IMR-90 (cell line): ENCODE data around the gene PHOSPHO1. TPM values are rescaled to one million over a fixed set of nuclear protein-coding genes. Genes with fewer than 3 reads are reported as not detected.
A peak's percentile ranks its signal among the peaks of the same experiment; 100 is the strongest.

Experiments used
- ATAC-seq: fragments of 200-7000 bp; cut with Tn5 transposase; 2 replicates; pipeline ENCODE4 v1.9.1; 2020; ENCODE audit warnings: low read depth, mild to moderate bottlenecking, moderate library complexity
- BruUV-seq: library from RNA; stranded (reverse); fragments of 400-500 nt; replicated peaks from 2 replicates; lab custom pipeline; 2021; lab: Mats Ljungman, UMichigan
- CTCF ChIA-PET: fragments of 300-600 bp; formaldehyde crosslinking; extraction: SDS; loops from one replicate; lab custom pipeline; 2021; ENCODE audit warnings: antibody characterized with exemption; lab: Yijun Ruan, JAX
- POLR2A ChIA-PET: fragments of 300-600 bp; sonication (Branson Sonifier 250); formaldehyde crosslinking; loops from one replicate; lab custom pipeline; 2022; ENCODE audit warnings: antibody characterized with exemption; ENCODE audit not compliant: unreplicated experiment; lab: Charles Lee
- DNase-seq: peaks from one replicate; pipeline ENCODE4 v3.0.0; 2013
- H2AFZ ChIP-seq: replicated peaks from 2 replicates; pipeline ENCODE3; 2013; ENCODE audit warnings: low read length, mild to moderate bottlenecking; ENCODE audit not compliant: poor library complexity
- H2AK5ac ChIP-seq: 2 replicates; pipeline ENCODE4 v1.6.1; 2013; ENCODE audit warnings: low read depth, low read length, inconsistent platforms
- H2AK9ac ChIP-seq: replicated peaks from 2 replicates; pipeline ENCODE3; 2013; ENCODE audit warnings: mild to moderate bottlenecking, low read depth, low read length, moderate library complexity; ENCODE audit not compliant: poor library complexity
- H2BK120ac ChIP-seq: 2 replicates; pipeline ENCODE4 v1.6.1; 2013; ENCODE audit warnings: low read depth, low read length, inconsistent platforms
- H2BK15ac ChIP-seq: 3 replicates; pipeline ENCODE4 v1.6.1; 2013; ENCODE audit warnings: low read depth, low read length, inconsistent platforms
- H2BK20ac ChIP-seq: 2 replicates; pipeline ENCODE4 v1.6.1; 2013; ENCODE audit warnings: low read depth, mild to moderate bottlenecking, inconsistent platforms, low read length, moderate library complexity
- H2BK5ac ChIP-seq: 2 replicates; pipeline ENCODE4 v1.6.1; 2013; ENCODE audit warnings: mild to moderate bottlenecking, low read depth, low read length, inconsistent platforms; ENCODE audit not compliant: poor library complexity, severe bottlenecking
- H3K14ac ChIP-seq: replicated peaks from 2 replicates; pipeline ENCODE4 v1.6.1; 2013; ENCODE audit warnings: low read depth, low read length, inconsistent platforms
- H3K18ac ChIP-seq: 2 replicates; pipeline ENCODE4 v1.6.1; 2013; ENCODE audit warnings: low read depth, low read length, control low read depth
- H3K23ac ChIP-seq: 2 replicates; pipeline ENCODE4 v1.6.1; 2013; ENCODE audit warnings: low read depth, low read length, inconsistent platforms
- H3K27ac ChIP-seq: 2 replicates; pipeline ENCODE4 v1.5.1; 2013; ENCODE audit warnings: mild to moderate bottlenecking, control low read depth, low read length; ENCODE audit not compliant: insufficient read depth
- H3K27me3 ChIP-seq: 2 replicates; pipeline ENCODE4 v1.6.1; 2013; ENCODE audit warnings: low read length; ENCODE audit not compliant: control insufficient read depth, insufficient read depth
- H3K36me3 ChIP-seq: 2 replicates; pipeline ENCODE4 v1.6.1; 2013; ENCODE audit warnings: low read length, mixed read lengths; ENCODE audit not compliant: control insufficient read depth, insufficient read depth
- H3K4ac ChIP-seq: 2 replicates; pipeline ENCODE4 v1.6.1; 2013; ENCODE audit warnings: low read depth, low read length, inconsistent platforms
- H3K4me1 ChIP-seq: 2 replicates; pipeline ENCODE4 v1.6.1; 2013; ENCODE audit warnings: low read length, mixed read lengths; ENCODE audit not compliant: control insufficient read depth, insufficient read depth
- H3K4me2 ChIP-seq: 2 replicates; pipeline ENCODE4 v1.6.1; 2013; ENCODE audit warnings: low read depth, mild to moderate bottlenecking, control low read depth, low read length, moderate library complexity
- H3K4me3 ChIP-seq: 2 replicates; pipeline ENCODE4 v1.5.1; 2013; ENCODE audit warnings: low read depth, mild to moderate bottlenecking, control low read depth, low read length, moderate library complexity; ENCODE audit not compliant: insufficient read depth
- H3K56ac ChIP-seq: 2 replicates; pipeline ENCODE4 v1.6.1; 2013; ENCODE audit warnings: low read length, inconsistent platforms; ENCODE audit not compliant: insufficient read depth; ENCODE audit errors: extremely low read depth
- H3K79me1 ChIP-seq, 2 experiments: 2 replicates each; pipeline ENCODE4 v1.6.1; 2013; ENCODE audit warnings: low read length in 2 of 2, inconsistent platforms in 1 of 2, low read depth in 1 of 2
- H3K9ac ChIP-seq: 2 replicates; pipeline ENCODE4 v1.6.1; 2013; ENCODE audit warnings: low read depth, low read length, control low read depth
- H3K9me1 ChIP-seq: 2 replicates; pipeline ENCODE4 v1.6.1; 2013; ENCODE audit warnings: low read length, inconsistent platforms; ENCODE audit not compliant: insufficient read depth
- H3K9me3 ChIP-seq: 2 replicates; pipeline ENCODE4 v1.6.1; 2013; ENCODE audit warnings: low read length; ENCODE audit not compliant: control insufficient read depth, insufficient read depth
- H4K20me1 ChIP-seq: 2 replicates; pipeline ENCODE4 v1.6.1; 2013; ENCODE audit warnings: low read length, inconsistent platforms; ENCODE audit not compliant: insufficient read depth
- H4K5ac ChIP-seq: 2 replicates; pipeline ENCODE4 v1.6.1; 2013; ENCODE audit warnings: mild to moderate bottlenecking, low read depth, low read length, control low read depth
- H4K8ac ChIP-seq, 2 experiments: 2 replicates each; pipeline ENCODE4 v1.6.1; 2013; ENCODE audit warnings: low read depth in 2 of 2, low read length in 2 of 2, control low read depth in 1 of 2, inconsistent platforms in 1 of 2
- H4K91ac ChIP-seq: 2 replicates; pipeline ENCODE4 v1.6.1; 2013; ENCODE audit warnings: low read depth, low read length, inconsistent platforms; ENCODE audit not compliant: insufficient read depth
- BHLHE40 ChIP-seq: fragments of 150-350 bp; IDR thresholded peaks from 2 replicates; pipeline ENCODE4 v1.6.1; 2016; ENCODE audit warnings: mild to moderate bottlenecking, low read depth, low read length
- CTCF ChIP-seq: conservative IDR thresholded peaks from 2 replicates; pipeline ENCODE4 v1.5.1; 2012; ENCODE audit warnings: mild to moderate bottlenecking, low read depth, low read length, improper control_type of control experiment
- ELK1 ChIP-seq: fragments of 150-350 bp; IDR thresholded peaks from 2 replicates; pipeline ENCODE4 v1.6.1; 2016; ENCODE audit warnings: low read depth, mild to moderate bottlenecking, low read length, moderate library complexity, borderline replicate concordance
- FOS ChIP-seq: fragments of 150-350 bp; IDR thresholded peaks from 2 replicates; pipeline ENCODE4 v1.6.1; 2016; ENCODE audit warnings: low read depth, low read length
- RAD21 ChIP-seq: IDR thresholded peaks from 2 replicates; pipeline ENCODE4 v1.6.1; 2012; ENCODE audit warnings: low read length, improper control_type of control experiment
- SMC3 ChIP-seq: fragments of 150-350 bp; IDR thresholded peaks from 2 replicates; pipeline ENCODE4 v1.6.1; 2016; ENCODE audit warnings: low read depth, mild to moderate bottlenecking, antibody characterized with exemption, low read length, moderate library complexity
- WGBS, 2 experiments: methylation state at CpG; one replicate each; pipeline versions ENCODE4 v1.1.5 to v1.1.7; 2013; ENCODE audit warnings: missing lambda C conversion rate in 2 of 2; ENCODE audit not compliant: insufficient read length in 1 of 2; ENCODE audit errors: extremely low coverage in 2 of 2; 5-methylcytosine and 5-hydroxymethylcytosine counted together
- dilution Hi-C: fragments of 300-500 bp; cut with HindIII; formaldehyde crosslinking; loops from one replicate; pipeline ENCODE4 v1.14.3; 2018; ENCODE audit warnings: low sequenced_read_pairs; ENCODE audit not compliant: unreplicated experiment
- in situ Hi-C: fragments of 300-500 bp; cut with MboI; formaldehyde crosslinking; loops from 3 replicates; pipeline ENCODE4 v1.14.3; 2019; ENCODE audit warnings: low sequenced_read_pairs, inconsistent platforms, mixed read lengths
- intact Hi-C: fragments of 100-400 bp; cut with micrococcal nuclease; formaldehyde crosslinking; loops from 2 replicates; pipeline ENCODE4 v1.10.0; 2022
- polyA plus RNA-seq, 3 experiments: library from polyadenylated mRNA; depleted of rRNA; stranded (reverse); fragments of >200 nt; gene quantifications; 2 replicates each; pipeline ENCODE4 v1.2.3, GENCODE V29; 2012; ENCODE audit warnings: low replicate concordance in 1 of 3
- total RNA-seq: library from RNA; depleted of rRNA; stranded (reverse); fragments of >200 nt; gene quantifications from 2 replicates; pipeline ENCODE4 v1.2.3, GENCODE V29; 2012

Gene PHOSPHO1
- total and polyA plus RNA-seq, 2 of the 4 experiments (the other 2 are of a cell fraction), result under 0.01 to 0.48 TPM

- H2AK5ac ChIP-seq, result no peak overlapping the region
- no peaks in the 10 kb centered on the region for H4K20me1 ChIP-seq
- no peak overlapping the region for H2AK9ac ChIP-seq
- dilution Hi-C loops, result no loop called here
- H4K91ac ChIP-seq, result no peak overlapping the region
- ATAC-seq (peak; percentile 85), DNase-seq (peak; percentile 36)
- no CpG with 5 or more reads among the region's 5 CpGs for WGBS, 2 experiments
- no peaks in the 10 kb centered on the region for H3K79me1 ChIP-seq
- H3K9me1 ChIP-seq, result no peaks in the 10 kb centered on the region; the same call in 1 of the 2 replicates
- H2BK120ac ChIP-seq, result no peak overlapping the region
- no peak overlapping the region for H3K14ac ChIP-seq
- H3K4ac ChIP-seq, result no peak overlapping the region
- H3K56ac ChIP-seq, result no peak overlapping the region
- H4K8ac ChIP-seq, result no peak overlapping the region
- peaks cover 2% of the 10 kb centered on the region for H3K27me3 ChIP-seq
- CTCF ChIA-PET, result interaction anchor here (0.6 to 2.3 kb wide), 8 partner anchors 9 to 48 kb away, joined by 3 to 12 read pairs (median 4); no protein-coding TSS in a partner anchor
- H4K5ac ChIP-seq, result no peak overlapping the region
- no peak overlapping the region for H2BK15ac ChIP-seq
- H3K18ac ChIP-seq, result no peak overlapping the region
- H3K4me1 ChIP-seq, result no peaks in the 10 kb centered on the region
- no peak overlapping the region for H3K4me2 ChIP-seq
- BruUV-seq, result no TSS peak
- in situ Hi-C loops, result no loop called here
- H3K9ac ChIP-seq, result no peak overlapping the region
- intact Hi-C loops, result loop anchor here (1.0 to 10.0 kb wide), 2 partner anchors 47 to 116 kb away; no protein-coding TSS in a partner anchor
- no peak for TF ChIP-seq ELK1
- TF ChIP-seq FOS, result no peak
- TF ChIP-seq RAD21, result peak; percentile 75
- peak; percentile 81 for TF ChIP-seq CTCF
- TF ChIP-seq BHLHE40, result no peak
- TF ChIP-seq SMC3, result peak; percentile 69
- H3K23ac ChIP-seq, result no peak overlapping the region
- H3K36me3 ChIP-seq, result no peaks in the 10 kb centered on the region
- H3K27ac ChIP-seq, result no peak overlapping the region
- H2BK20ac ChIP-seq, result no peak overlapping the region
- no peak overlapping the region for H2BK5ac ChIP-seq
- no peak overlapping the region for H3K4me3 ChIP-seq
- no peak overlapping the region for H2AFZ ChIP-seq
- peaks cover 30% of the 10 kb centered on the region for H3K9me3 ChIP-seq
- POLR2A ChIA-PET, result interaction anchor here (0.5 kb wide), 1 partner anchor 69 kb away, joined by 4 read pairs; no protein-coding TSS in a partner anchor
Observed at GRCh38 chr17:49180303-49180702, 50.3 kb downstream of the PHOSPHO1 start.
